Pons (tissue), 1 donor: ENCODE data around the gene APPBP2.
A peak's percentile ranks its signal among the peaks of the same experiment; 100 is the strongest.
"Not testable (repeated sequence)": the region's sequence is repeated elsewhere in the genome, so short reads cannot be mapped to it uniquely, and the experiment has no call there.

Experiments used
- DNase-seq: peaks from one replicate; pipeline ENCODE4 v3.0.0-alpha.2; 2016; ENCODE audit warnings: low spot score

APPBP2 gene

GRCh38 chr17:60525685-60526514 is at the start of gene APPBP2:
TSS of gene APPBP2 (minus strand) at chr17:60526242. CDS start at chr17:60525931, 311 bp downstream.
- DNase-seq = peak; percentile 90

- no peak for DNase-seq
These were observed 47.4 kb upstream of the APPBP2 start for GRCh38 chr17:60573236-60574051.

- no peak for DNase-seq
These were observed 39.2 kb upstream of the APPBP2 start for GRCh38 chr17:60565233-60565632.

GRCh38 chr17:60563743-60564142 is 37.7 kb upstream of the APPBP2 start:
- DNase-seq = no peak

GRCh38 chr17:60562421-60562820 is 36.4 kb upstream of the APPBP2 start:
- DNase-seq = no peak

GRCh38 chr17:60560860-60561257 is 34.8 kb upstream of the APPBP2 start:
- no peak for DNase-seq

- no peak for DNase-seq
These were observed 34.2 kb upstream of the APPBP2 start for GRCh38 chr17:60559995-60560859.

GRCh38 chr17:60559659-60559994 is 33.6 kb upstream of the APPBP2 start:
- no peak for DNase-seq

GRCh38 chr17:60557805-60558204 is 31.8 kb upstream of the APPBP2 start:
- DNase-seq = no peak

- DNase-seq = no peak
These were observed 29.7 kb upstream of the APPBP2 start for GRCh38 chr17:60555786-60556185.

GRCh38 chr17:60554377-60554788 is 28.3 kb upstream of the APPBP2 start:
- no peak for DNase-seq

- DNase-seq = not testable (repeated sequence)
These were observed 26.2 kb upstream of the APPBP2 start for GRCh38 chr17:60552255-60552654.

GRCh38 chr17:60548990-60549389 is 22.9 kb upstream of the APPBP2 start:
- DNase-seq = no peak

GRCh38 chr17:60545465-60546191 is 19.6 kb upstream of the APPBP2 start:
- DNase-seq = peak; percentile 73

- DNase-seq = no peak
These were observed 16.0 kb upstream of the APPBP2 start for GRCh38 chr17:60542071-60542470.

- DNase-seq = no peak
These were observed 14.4 kb upstream of the APPBP2 start for GRCh38 chr17:60540460-60540859.

GRCh38 chr17:60539807-60540206 is 13.8 kb upstream of the APPBP2 start:
- no peak for DNase-seq

GRCh38 chr17:60538726-60539125 is 12.7 kb upstream of the APPBP2 start:
- DNase-seq = no peak

- no peak for DNase-seq
These were observed 9.6 kb upstream of the APPBP2 start for GRCh38 chr17:60535382-60536279.

GRCh38 chr17:60534613-60535157 is 8.6 kb upstream of the APPBP2 start:
- no peak for DNase-seq
